Adrenal gland (tissue), 5 donors: ENCODE data around the gene SPACA4.

ENCODE experiments used
- CTCF ChIP-seq, 6 experiments: fragments of 450-650 bp in 4 of 6; fragments of 200-600 bp in 2 of 6; sonication (generic) in 1 of 6; IDR thresholded peaks; 1 replicate in 5 of 6; 2 replicates in 1 of 6; pipeline versions ENCODE4 v1.5.1 to v1.8.0; 2016 to 2021; ENCODE audit warnings: antibody characterized with exemption in 6 of 6, mild to moderate bottlenecking in 2 of 6, moderate library complexity in 1 of 6
- POLR2A ChIP-seq, 2 donors: fragments of 450-650 bp; IDR thresholded peaks; one replicate each; pipeline ENCODE4 v1.6.1; 2017; ENCODE audit warnings: antibody characterized with exemption in 2 of 2, mild to moderate bottlenecking in 2 of 2, moderate library complexity in 1 of 2
- donor health status: DM: no; HTN: no; CAD: no.

DNA sequence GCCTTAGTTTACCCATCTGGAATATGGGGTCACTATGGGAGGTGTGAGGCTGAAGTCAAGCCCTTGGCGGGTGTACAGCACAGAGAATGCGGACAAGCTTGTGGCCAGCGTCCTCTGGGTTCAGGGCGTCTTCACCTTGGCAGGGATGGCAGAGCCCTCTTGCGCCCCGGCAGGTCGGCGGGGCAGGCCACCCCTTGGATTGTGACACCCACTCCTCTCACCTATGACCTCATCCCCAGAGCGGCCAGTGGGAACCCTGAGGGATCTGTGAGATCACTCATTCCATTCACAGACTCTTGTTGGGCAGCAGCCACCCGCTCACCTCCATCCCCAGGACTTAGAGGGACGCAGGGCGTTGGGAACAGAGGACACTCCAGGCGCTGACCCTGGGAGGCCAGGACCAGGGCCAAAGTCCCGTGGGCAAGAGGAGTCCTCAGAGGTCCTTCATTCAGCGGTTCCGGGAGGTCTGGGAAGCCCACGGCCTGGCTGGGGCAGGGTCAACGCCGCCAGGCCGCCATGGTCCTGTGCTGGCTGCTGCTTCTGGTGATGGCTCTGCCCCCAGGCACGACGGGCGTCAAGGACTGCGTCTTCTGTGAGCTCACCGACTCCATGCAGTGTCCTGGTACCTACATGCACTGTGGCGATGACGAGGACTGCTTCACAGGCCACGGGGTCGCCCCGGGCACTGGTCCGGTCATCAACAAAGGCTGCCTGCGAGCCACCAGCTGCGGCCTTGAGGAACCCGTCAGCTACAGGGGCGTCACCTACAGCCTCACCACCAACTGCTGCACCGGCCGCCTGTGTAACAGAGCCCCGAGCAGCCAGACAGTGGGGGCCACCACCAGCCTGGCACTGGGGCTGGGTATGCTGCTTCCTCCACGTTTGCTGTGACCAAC lies at the start of gene SPACA4:
- no peak for TF ChIP-seq POLR2A (IDR thresholded peaks at IDR 0.05)
- no peak for TF ChIP-seq CTCF (IDR thresholded peaks at IDR 0.05)
